Measurements from ENCODE around the gene EHD2.
"Not testable (repeated sequence)": the region's sequence is repeated elsewhere in the genome, so short reads cannot be mapped to it uniquely, and the experiment has no call there.

Gene EHD2

GRCh38 chr19:47713046-47714021 is at the start of gene EHD2:
Gene EHD2 (plus strand): TSS chr19:47713422. CDS start chr19:47716613, 3,191 bp downstream.
- peak; percentile 58 for DNase-seq

GRCh38 chr19:47663435-47663910 is 49.7 kb upstream of the EHD2 start:
- no peak for DNase-seq

GRCh38 chr19:47663911-47664771 is 49.1 kb upstream of the EHD2 start:
- DNase-seq: no peak

GRCh38 chr19:47668556-47668955 is 44.7 kb upstream of the EHD2 start:
- not testable (repeated sequence) for DNase-seq

GRCh38 chr19:47670736-47671135 is 42.5 kb upstream of the EHD2 start:
- no peak for DNase-seq

- no peak for DNase-seq
Observed at GRCh38 chr19:47671499-47671898, 41.7 kb upstream of the EHD2 start.

- DNase-seq: no peak
Observed at GRCh38 chr19:47673426-47673825, 39.8 kb upstream of the EHD2 start.

GRCh38 chr19:47674548-47674947 is 38.7 kb upstream of the EHD2 start:
- DNase-seq: no peak

- no peak for DNase-seq
Observed at GRCh38 chr19:47675271-47675670, 38.0 kb upstream of the EHD2 start.

- DNase-seq: no peak
Observed at GRCh38 chr19:47675859-47676258, 37.4 kb upstream of the EHD2 start.

GRCh38 chr19:47676811-47677210 is 36.4 kb upstream of the EHD2 start:
- DNase-seq: no peak

GRCh38 chr19:47679251-47679900 is 33.8 kb upstream of the EHD2 start:
- no peak for DNase-seq

GRCh38 chr19:47679922-47680857 is 33.0 kb upstream of the EHD2 start:
- no peak for DNase-seq

- no peak for DNase-seq
Observed at GRCh38 chr19:47680858-47681332, 32.3 kb upstream of the EHD2 start.

- DNase-seq: no peak
Observed at GRCh38 chr19:47681388-47681787, 31.8 kb upstream of the EHD2 start.

- no peak for DNase-seq
Observed at GRCh38 chr19:47681936-47682335, 31.3 kb upstream of the EHD2 start.

- no peak for DNase-seq
Observed at GRCh38 chr19:47682939-47683338, 30.3 kb upstream of the EHD2 start.

GRCh38 chr19:47686679-47687450 is 26.4 kb upstream of the EHD2 start:
- no peak for DNase-seq

GRCh38 chr19:47687906-47688305 is 25.3 kb upstream of the EHD2 start:
- DNase-seq: no peak

GRCh38 chr19:47691090-47691489 is 22.1 kb upstream of the EHD2 start:
- DNase-seq: no peak

- no peak for DNase-seq
Observed at GRCh38 chr19:47691782-47692181, 21.4 kb upstream of the EHD2 start.

Data from stimulated activated CD4-positive, alpha-beta T cell treated with anti-CD3 and anti-CD28 coated beads, Interleukin-4, amount 100 ng/mL, for 1 hour (primary cell).